ENCODE measurements around the gene PPP1R15B.
A peak's percentile ranks its signal among the peaks of the same experiment; 100 is the strongest.

Gene PPP1R15B

GRCh38 chr1:204411451-204412204, at the start of gene PPP1R15B:
Gene PPP1R15B, minus strand, starts transcription at chr1:204411817. Its CDS starts 406 bp downstream, at chr1:204411411.
- ATAC-seq (ENCODE audit: low read depth) (peak; percentile 82), DNase-seq (ENCODE audit: low spot score in 2 of 2) (peak; percentile 92 to 98)
- H3K27ac Mint-ChIP-seq, result peak within 1 kb of the TSS; percentile 100
- peaks cover 18% of the 10 kb centered on the region for H3K4me1 Mint-ChIP-seq
- H3K4me3 Mint-ChIP-seq, result peak within 1 kb of the TSS; percentile 99
- H3K9me3 Mint-ChIP-seq, result no peaks in the 10 kb centered on the region
- H3K36me3 Mint-ChIP-seq, result peaks cover 8% of the 10 kb centered on the region
- H3K27me3 Mint-ChIP-seq, result no peaks in the 10 kb centered on the region

- H3K36me3 Mint-ChIP-seq, result peaks cover 26% of the 10 kb centered on the region
- H3K9me3 Mint-ChIP-seq, result no peaks in the 10 kb centered on the region
- ATAC-seq (ENCODE audit: low read depth) (no peak), DNase-seq (ENCODE audit: low spot score in 2 of 2) (no peak)
- H3K4me3 Mint-ChIP-seq, result peak overlapping the region; percentile 21
- H3K27me3 Mint-ChIP-seq, result no peaks in the 10 kb centered on the region
- peaks cover 60% of the 10 kb centered on the region for H3K4me1 Mint-ChIP-seq
- H3K27ac Mint-ChIP-seq, result peak overlapping the region; percentile 90
Observed at GRCh38 chr1:204460346-204460745, 48.7 kb upstream of the PPP1R15B start.

- Mint-ChIP-seq H3K27ac (peak overlapping the region; percentile 20), H3K27me3 (no peaks in the 10 kb centered on the region), H3K9me3 (no peaks in the 10 kb centered on the region), H3K4me1 (peaks cover 57% of the 10 kb centered on the region), H3K4me3 (no peak overlapping the region), H3K36me3 (peaks cover 30% of the 10 kb centered on the region)
- DNase-seq (ENCODE audit: low spot score in 2 of 2), result no peak
- no peak for ATAC-seq (ENCODE audit: low read depth)
Observed at GRCh38 chr1:204459706-204460105, 48.1 kb upstream of the PPP1R15B start.

- no peak for ATAC-seq (ENCODE audit: low read depth)
- DNase-seq (ENCODE audit: low spot score in 2 of 2), result no peak
- Mint-ChIP-seq H3K4me1 (peaks cover 48% of the 10 kb centered on the region), H3K27me3 (no peaks in the 10 kb centered on the region), H3K4me3 (no peak overlapping the region), H3K36me3 (peaks cover 29% of the 10 kb centered on the region), H3K9me3 (no peaks in the 10 kb centered on the region), H3K27ac (peak overlapping the region; percentile 98)
Observed at GRCh38 chr1:204457666-204458065, 46.0 kb upstream of the PPP1R15B start.

- Mint-ChIP-seq H3K4me3 (no peak overlapping the region), H3K4me1 (peaks cover 41% of the 10 kb centered on the region)
Observed at GRCh38 chr1:204456826-204457442, 45.3 kb upstream of the PPP1R15B start.

GRCh38 chr1:204455831-204456145, 44.2 kb upstream of the PPP1R15B start:
- H3K27ac Mint-ChIP-seq, result peak overlapping the region; percentile 98
- no peak overlapping the region for H3K4me3 Mint-ChIP-seq
- H3K9me3 Mint-ChIP-seq, result no peaks in the 10 kb centered on the region
- H3K4me1 Mint-ChIP-seq, result peaks cover 39% of the 10 kb centered on the region
- peaks cover 32% of the 10 kb centered on the region for H3K36me3 Mint-ChIP-seq
- DNase-seq (ENCODE audit: low spot score in 2 of 2), result no peak
- ATAC-seq (ENCODE audit: low read depth), result no peak
- no peaks in the 10 kb centered on the region for H3K27me3 Mint-ChIP-seq

More at GRCh38 chr1:204456826-204457442, 45.3 kb upstream of the PPP1R15B start:
- DNase-seq (ENCODE audit: low spot score in 2 of 2), result no peak
- Mint-ChIP-seq H3K27me3 (no peaks in the 10 kb centered on the region), H3K27ac (peak overlapping the region; percentile 98), H3K36me3 (peaks cover 29% of the 10 kb centered on the region), H3K9me3 (no peaks in the 10 kb centered on the region)
- no peak for ATAC-seq (ENCODE audit: low read depth)

- DNase-seq (ENCODE audit: low spot score in 2 of 2) (no peak), ATAC-seq (ENCODE audit: low read depth) (no peak)
- Mint-ChIP-seq H3K27ac (peak overlapping the region; percentile 98), H3K27me3 (no peaks in the 10 kb centered on the region), H3K9me3 (no peaks in the 10 kb centered on the region), H3K4me3 (no peak overlapping the region), H3K4me1 (peaks cover 39% of the 10 kb centered on the region), H3K36me3 (peaks cover 30% of the 10 kb centered on the region)
Observed at GRCh38 chr1:204455063-204455830, 43.6 kb upstream of the PPP1R15B start.

GRCh38 chr1:204454476-204454875, 42.9 kb upstream of the PPP1R15B start:
- no peaks in the 10 kb centered on the region for H3K9me3 Mint-ChIP-seq
- no peak overlapping the region for H3K4me3 Mint-ChIP-seq
- peaks cover 44% of the 10 kb centered on the region for H3K4me1 Mint-ChIP-seq
- peaks cover 33% of the 10 kb centered on the region for H3K36me3 Mint-ChIP-seq
- peak overlapping the region; percentile 98 for H3K27ac Mint-ChIP-seq
- ATAC-seq (ENCODE audit: low read depth) (no peak), DNase-seq (ENCODE audit: low spot score in 2 of 2) (no peak)
- no peaks in the 10 kb centered on the region for H3K27me3 Mint-ChIP-seq

- H3K27me3 Mint-ChIP-seq, result no peaks in the 10 kb centered on the region
- H3K36me3 Mint-ChIP-seq, result peaks cover 35% of the 10 kb centered on the region
- ATAC-seq (ENCODE audit: low read depth), result peak; percentile 97
- peak overlapping the region; percentile 77 for H3K4me3 Mint-ChIP-seq
- peak overlapping the region; percentile 98 for H3K27ac Mint-ChIP-seq
- H3K4me1 Mint-ChIP-seq, result peaks cover 51% of the 10 kb centered on the region
- peak; percentile 62 to 85 for DNase-seq (ENCODE audit: low spot score in 2 of 2)
- no peaks in the 10 kb centered on the region for H3K9me3 Mint-ChIP-seq
Observed at GRCh38 chr1:204453141-204453772, 41.6 kb upstream of the PPP1R15B start.

- no peaks in the 10 kb centered on the region for H3K9me3 Mint-ChIP-seq
- no peaks in the 10 kb centered on the region for H3K27me3 Mint-ChIP-seq
- H3K36me3 Mint-ChIP-seq, result peaks cover 39% of the 10 kb centered on the region
- H3K4me1 Mint-ChIP-seq, result peaks cover 61% of the 10 kb centered on the region
- no peak for ATAC-seq (ENCODE audit: low read depth)
- peak overlapping the region; percentile 43 for H3K4me3 Mint-ChIP-seq
- H3K27ac Mint-ChIP-seq, result peak overlapping the region; percentile 98
- DNase-seq (ENCODE audit: low spot score in 2 of 2), result no peak
Observed at GRCh38 chr1:204451352-204452124, 39.9 kb upstream of the PPP1R15B start.

GRCh38 chr1:204450461-204451257, 39.0 kb upstream of the PPP1R15B start:
- no peaks in the 10 kb centered on the region for H3K9me3 Mint-ChIP-seq
- H3K27ac Mint-ChIP-seq, result peak overlapping the region; percentile 98
- peaks cover 41% of the 10 kb centered on the region for H3K36me3 Mint-ChIP-seq
- no peaks in the 10 kb centered on the region for H3K27me3 Mint-ChIP-seq
- peaks cover 63% of the 10 kb centered on the region for H3K4me1 Mint-ChIP-seq
- DNase-seq (ENCODE audit: low spot score in 2 of 2), result no peak
- ATAC-seq (ENCODE audit: low read depth), result no peak
- no peak overlapping the region for H3K4me3 Mint-ChIP-seq

- Mint-ChIP-seq H3K4me1 (peaks cover 60% of the 10 kb centered on the region), H3K27ac (peak overlapping the region; percentile 98)
Observed at GRCh38 chr1:204449678-204450280, 38.2 kb upstream of the PPP1R15B start.

More at GRCh38 chr1:204449678-204450280, 38.2 kb upstream of the PPP1R15B start:
- Mint-ChIP-seq H3K9me3 (no peaks in the 10 kb centered on the region), H3K36me3 (peaks cover 36% of the 10 kb centered on the region), H3K4me3 (no peak overlapping the region), H3K27me3 (no peaks in the 10 kb centered on the region)
- ATAC-seq (ENCODE audit: low read depth) (no peak), DNase-seq (ENCODE audit: low spot score in 2 of 2) (no peak)
